HG03469 (cell line): ENCODE measurements around the gene PGLYRP1.

Experiments used
- ATAC-seq: cut with Tn5 transposase; IDR thresholded peaks from one replicate; pipeline ENCODE4 v1.9.1; 2021; ENCODE audit warnings: mild to moderate bottlenecking, moderate library complexity, moderate number of reproducible peaks; ENCODE audit not compliant: unreplicated experiment

The PGLYRP1 gene

DNA sequence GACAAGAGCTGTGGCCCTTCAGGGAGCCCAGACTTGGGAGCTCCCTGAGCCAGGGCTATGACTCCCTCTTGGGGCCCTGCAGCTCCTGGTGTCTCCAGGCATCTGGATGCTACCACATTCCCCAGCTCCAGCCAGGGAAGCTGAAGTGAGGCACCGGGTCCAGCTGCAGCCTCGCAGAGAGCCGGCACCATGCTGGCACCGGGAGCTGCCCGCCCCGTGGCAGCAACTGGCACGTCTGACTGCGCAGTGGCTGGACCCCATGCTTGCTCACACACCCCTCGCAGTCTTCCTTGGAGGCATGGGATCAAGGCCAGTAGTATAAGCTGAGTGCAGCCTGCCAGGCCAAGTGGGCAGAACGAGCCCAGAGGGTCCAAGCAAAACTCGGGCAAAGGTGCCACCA lies 10.5 kb upstream of the PGLYRP1 start:
- ATAC-seq: no peak

DNA sequence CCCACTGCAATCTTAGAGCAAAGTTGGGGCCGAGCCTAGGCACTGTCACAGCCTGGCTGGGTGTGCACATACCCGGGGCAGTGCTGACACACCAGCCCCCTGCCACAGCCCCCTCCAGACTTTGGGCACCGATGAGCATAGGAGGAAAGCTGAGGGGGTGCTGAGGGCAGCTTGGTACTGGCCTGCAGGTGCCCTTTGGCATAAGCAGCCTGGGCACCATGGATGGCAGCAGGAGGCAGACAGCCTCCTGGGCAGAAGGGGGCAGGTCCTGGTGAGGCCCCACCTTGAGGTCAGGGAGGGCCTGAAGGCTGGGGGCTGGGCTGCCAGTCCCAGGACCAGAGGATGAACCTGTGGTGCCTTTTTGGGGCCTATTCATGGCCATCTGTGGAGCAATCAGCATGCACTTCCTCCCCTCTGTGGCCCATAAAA lies 9.8 kb upstream of the PGLYRP1 start:
- no peak for ATAC-seq

- ATAC-seq: no peak
Measured at GRCh38 chr19:46031781-46032596, 9.1 kb upstream of the PGLYRP1 start.

DNA sequence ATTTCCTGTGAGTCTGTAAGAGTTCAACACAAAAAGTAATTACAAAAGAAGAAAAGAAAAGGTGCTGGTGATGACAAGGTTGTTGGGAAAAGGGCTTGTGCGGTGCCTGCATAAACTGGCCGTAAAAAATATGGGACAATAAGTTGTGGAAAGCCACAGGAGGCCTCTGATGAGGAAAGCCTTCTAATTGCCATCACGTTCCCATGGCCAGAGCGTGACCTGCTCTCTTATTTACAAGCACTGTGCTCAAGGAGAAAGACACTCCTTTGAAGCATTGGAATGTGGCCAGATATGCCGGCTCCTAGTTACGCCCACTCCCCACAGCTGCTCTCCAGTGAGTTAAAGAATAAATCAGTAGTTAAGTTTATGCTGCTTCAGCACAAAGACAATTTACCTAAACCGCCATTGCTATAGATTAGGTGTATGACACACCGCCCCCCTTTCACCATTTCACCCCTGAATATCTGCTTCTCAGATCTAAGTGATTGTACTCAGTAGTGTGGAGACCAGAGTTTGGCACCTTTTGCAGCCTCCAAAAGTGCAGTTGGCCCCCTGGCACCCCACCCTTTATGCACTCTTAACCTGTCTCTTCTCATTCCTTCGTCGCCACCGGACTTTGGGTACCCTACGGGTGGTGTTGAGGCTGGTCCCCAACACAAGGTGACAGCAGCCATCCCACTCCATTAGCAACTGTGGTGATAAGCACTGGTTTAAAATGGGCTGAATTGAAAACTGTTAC lies 8.1 kb upstream of the PGLYRP1 start:
- no peak for ATAC-seq

DNA sequence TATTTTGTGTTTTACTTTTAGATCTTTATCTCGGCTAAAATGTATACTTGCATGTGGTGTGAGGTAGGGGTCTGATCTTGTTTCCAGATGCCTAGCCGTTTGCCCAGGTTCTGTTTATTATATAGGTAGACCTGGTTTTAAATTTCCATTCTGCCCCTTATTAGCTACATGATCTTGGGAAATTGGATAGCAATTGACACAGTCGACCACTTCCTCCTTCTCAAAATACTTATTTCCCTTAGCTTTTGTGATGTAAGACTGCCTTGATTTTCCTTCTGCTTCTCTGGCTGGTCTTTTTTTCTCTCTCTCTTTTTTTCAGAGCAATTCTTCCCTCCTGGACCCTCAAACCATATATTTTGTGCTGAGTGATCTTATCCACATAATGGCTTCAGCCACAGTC lies 3.0 kb upstream of the PGLYRP1 start:
- ATAC-seq: no peak

DNA sequence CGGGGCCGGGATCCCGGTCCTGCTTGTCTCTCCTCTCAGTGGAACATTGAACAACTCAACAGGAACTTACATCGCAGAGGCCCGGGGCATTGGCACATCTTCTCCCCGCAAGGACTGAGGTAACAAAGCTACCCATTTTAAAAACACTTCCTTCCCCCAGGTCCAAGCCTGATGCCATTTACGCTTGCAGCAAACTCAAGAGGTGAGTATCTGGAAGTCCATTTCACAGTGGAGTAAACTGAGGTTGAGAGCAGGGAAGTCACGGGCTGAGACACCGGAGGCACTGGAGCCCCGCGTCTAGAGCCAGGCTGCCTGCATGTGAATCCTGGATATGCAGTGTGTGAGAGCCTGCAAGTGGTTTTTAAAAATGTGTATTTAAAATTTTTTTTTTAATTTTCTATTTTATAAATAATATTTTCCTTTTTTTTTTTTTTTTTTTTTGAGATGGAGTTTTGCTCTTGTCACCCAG lies 492 bp upstream of the PGLYRP1 start:
- no peak for ATAC-seq

GRCh38 chr19:46022061-46022430 lies 807 bp downstream of the PGLYRP1 start:
- ATAC-seq: no peak

- no peak for ATAC-seq
Measured at GRCh38 chr19:46021531-46022041, 1.3 kb downstream of the PGLYRP1 start.

DNA sequence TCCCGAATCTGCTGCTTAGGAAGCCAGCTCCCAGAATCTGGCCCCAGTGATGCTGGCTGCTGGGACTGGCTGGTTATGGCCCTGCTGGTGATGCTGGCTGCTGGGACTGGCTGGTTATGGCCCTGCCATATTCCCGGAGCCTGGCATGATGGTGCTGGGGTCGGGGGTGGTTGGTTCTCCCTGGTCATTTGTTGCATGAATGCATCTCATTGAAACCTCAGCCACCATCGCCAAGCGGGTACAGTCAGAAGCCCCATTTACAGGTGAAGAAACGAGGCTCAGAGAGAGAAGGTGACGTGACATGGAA lies 2.1 kb downstream of the PGLYRP1 start:
- ATAC-seq: no peak

GRCh38 chr19:46019270-46019669 lies 3.6 kb downstream of the PGLYRP1 start:
- no peak for ATAC-seq

DNA sequence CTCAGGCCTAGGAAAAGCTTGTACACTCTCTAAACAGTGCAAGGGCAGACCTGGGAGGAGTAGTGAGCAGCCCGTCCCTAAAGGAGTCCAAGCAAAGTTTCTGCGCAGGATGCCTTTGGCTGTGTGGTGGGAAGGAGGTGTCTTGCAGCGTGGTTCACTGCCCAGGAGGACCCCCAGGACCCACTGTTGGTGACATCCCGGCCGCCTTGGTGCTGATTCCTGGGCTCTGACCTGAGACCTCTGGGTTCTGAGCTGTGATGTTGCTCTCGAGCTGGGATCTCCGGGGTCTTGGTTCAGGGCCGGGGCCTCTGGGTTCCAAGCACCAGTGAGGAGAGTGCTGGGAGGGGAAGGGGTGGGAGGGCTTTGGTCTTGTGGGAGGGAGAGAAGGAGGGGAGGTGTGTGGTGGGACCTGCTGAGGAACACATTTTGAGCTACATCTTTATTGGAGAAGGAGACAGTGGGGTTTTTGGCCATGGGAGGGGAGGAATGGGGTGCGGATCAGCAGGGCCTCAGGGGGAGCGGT lies 4.1 kb downstream of the PGLYRP1 start:
- ATAC-seq: no peak

- ATAC-seq: no peak
Measured at GRCh38 chr19:46017874-46018675, 4.8 kb downstream of the PGLYRP1 start.

DNA sequence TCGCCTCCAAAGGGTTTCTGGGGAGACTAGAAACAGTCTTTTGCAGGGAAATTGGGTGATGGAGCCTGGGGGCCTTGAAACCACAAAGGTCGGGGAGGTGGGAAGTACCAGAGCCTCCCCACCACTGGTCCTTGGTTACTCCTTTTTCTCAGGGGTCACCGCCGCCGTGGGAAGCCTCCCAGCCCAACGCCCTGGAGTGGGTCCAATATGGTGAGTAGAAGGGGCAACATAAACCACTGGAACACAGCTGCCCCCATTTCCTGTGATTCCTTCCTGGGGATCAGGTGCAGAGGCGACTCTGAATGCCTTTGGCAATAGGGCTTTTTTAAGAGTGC lies 5.8 kb downstream of the PGLYRP1 start:
- no peak for ATAC-seq

- no peak for ATAC-seq
Measured at GRCh38 chr19:46016426-46017094, 6.3 kb downstream of the PGLYRP1 start.

DNA sequence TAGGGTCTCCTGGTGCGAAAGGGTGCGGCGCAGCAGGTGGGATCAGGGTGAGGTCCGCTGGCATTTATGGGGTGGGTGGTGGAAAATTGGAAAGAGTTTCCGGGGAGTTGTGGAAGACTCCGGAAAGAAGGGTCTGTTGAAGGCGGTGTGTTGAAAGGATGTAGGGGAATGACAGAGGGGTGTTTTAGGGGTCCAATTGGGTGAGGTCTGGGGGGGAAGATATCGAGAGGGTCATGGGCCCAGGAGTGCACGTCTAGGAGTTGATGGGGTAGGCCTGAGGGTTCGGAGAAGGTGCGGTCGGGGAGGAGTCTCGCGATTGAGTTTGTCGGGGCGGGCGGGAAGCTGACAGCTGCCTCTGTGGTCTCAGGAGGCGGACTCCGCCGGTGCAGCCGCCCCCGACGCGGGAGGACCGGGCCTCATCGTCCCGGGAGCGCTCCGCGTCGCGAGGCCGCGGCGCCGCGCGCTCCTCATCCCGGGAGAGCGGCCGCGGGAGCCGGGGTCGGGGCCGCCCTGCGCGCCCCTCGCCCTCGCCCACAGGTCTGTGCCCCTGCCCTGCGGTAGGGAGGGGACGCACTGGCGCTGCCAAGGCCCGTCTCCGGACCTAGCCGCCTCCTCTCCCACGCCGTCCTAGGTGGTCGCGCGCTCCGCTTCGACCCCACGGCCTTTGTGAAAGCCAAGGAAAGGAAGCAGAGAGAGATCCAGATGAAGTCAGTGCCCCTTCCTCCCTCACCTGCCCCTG lies 7.0 kb downstream of the PGLYRP1 start:
- no peak for ATAC-seq

- ATAC-seq: no peak
Measured at GRCh38 chr19:46014941-46015686, 7.7 kb downstream of the PGLYRP1 start.

DNA sequence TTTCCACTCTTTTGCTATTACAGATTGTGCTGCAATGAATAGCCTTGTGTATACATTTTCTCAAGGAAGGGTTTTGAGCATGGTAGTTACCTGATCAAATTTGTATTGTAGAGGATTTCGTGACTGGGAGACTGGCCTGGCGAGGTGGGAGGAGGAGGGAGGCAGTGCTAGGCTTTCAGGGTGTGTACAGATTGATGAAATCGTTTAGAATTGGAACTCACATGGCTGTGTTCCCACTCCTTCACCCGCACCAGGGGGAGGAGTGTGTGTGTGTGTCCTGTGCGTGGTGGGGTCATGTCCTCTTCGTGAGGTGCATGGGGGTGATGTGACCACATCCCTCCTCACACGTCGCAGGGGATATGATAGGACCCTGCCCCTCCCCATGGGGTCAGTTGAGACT lies 8.3 kb downstream of the PGLYRP1 start:
- no peak for ATAC-seq

DNA sequence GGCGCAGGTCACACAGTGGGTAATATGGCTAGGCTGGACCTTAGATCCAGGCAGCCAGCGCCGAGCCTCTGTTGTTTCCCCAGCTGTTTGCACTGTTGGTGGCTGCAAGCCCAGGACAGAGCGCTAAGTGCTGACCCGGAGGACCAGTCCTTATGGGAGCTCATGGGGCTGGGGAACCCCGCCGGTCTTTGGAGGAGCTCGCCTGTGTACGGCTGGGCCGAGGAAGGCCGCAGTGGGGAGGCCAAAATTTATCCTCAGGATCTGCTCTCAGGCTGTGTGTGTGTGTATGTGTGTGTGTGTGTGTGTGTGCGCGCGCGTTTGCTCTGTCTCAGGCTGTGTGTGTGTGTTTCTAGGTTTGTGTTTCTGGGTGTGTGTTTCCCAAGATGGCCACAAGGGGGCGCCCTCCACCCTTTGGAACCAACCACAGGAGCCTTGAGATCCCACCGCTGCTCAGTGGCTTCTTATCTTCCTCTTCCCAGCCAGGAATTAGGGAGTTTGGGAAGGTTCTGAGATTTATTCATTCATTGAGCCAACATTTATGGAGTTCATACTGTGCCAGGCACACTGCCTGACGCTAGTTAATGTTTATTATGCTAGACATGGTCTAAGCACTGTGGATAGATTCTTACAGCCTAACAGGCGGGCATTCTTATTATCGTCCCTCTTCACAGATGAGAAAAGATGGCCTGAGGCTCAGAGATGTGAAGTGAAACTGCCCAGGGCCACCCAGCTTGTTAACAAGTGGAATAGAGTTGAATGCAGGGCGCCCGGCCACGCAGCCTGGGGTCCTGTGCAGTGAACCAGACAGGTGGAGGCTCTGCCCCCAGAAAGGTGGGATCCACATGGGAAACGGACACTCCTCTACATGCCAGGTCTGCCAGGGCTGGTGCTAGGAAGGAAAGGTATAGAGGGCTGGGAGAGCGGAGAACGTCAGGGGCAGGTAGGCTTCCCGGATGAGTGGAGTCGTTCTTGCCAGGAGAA lies 13.0 kb downstream of the PGLYRP1 start:
- no peak for ATAC-seq
